ENCODE results near the gene NF2. TPM values are rescaled to one million over a fixed set of nuclear protein-coding genes. Genes with fewer than 3 reads are reported as not detected.
"Not testable (repeated sequence)": the region's sequence is repeated elsewhere in the genome, so short reads cannot be mapped to it uniquely, and the experiment has no call there.

The NF2 gene
- 10 to 100 TPM; 30.5 to 82.5 (median 36.6) TPM for total RNA-seq

GRCh38 chr22:29603358-29604075 is at the start of gene NF2:
NF2 (plus strand) TSS chr22:29603633; CDS start chr22:29603999, 366 bp downstream.
- Histone ChIP-seq H3K27me3 (no peaks in the 10 kb centered on the region), H3K36me3 (no peaks in the 10 kb centered on the region), H3K4me1 (peaks cover 0 to 26% (median 0%) of the 10 kb centered on the region in 4 donors), H3K27ac (peak within 1 kb of the TSS; percentile 89 to 96 (median 96)), H3K4me3 (peak within 1 kb of the TSS; percentile 74 to 95 (median 82)), H3K9me3 (no peaks in the 10 kb centered on the region)
- TF ChIP-seq POLR2A (IDR thresholded peaks at IDR 0.05) (peak; percentile 39 to 71), CTCF (IDR thresholded peaks at IDR 0.05) (peak in 1 of 6 experiments; percentile 4)
- peak; percentile 97 to 99 (median 99) for DNase-seq

GRCh38 chr22:29555065-29555644 is 48.3 kb upstream of the NF2 start:
- H3K36me3 ChIP-seq, result peaks cover 0 to 36% (median 0%) of the 10 kb centered on the region in 3 donors
- no peak overlapping the region for H3K4me3 ChIP-seq
- H3K4me1 ChIP-seq, result peaks cover 0 to 7% (median 5%) of the 10 kb centered on the region in 4 donors
- H3K27me3 ChIP-seq, result no peaks in the 10 kb centered on the region
- peak overlapping the region in 2 of 4 donors; percentile 39 to 79 for H3K27ac ChIP-seq
- no peaks in the 10 kb centered on the region for H3K9me3 ChIP-seq
- DNase-seq, result no peak
- TF ChIP-seq CTCF (IDR thresholded peaks at IDR 0.05), result no peak
- no peak for TF ChIP-seq POLR2A (IDR thresholded peaks at IDR 0.05)

GRCh38 chr22:29559030-29559429 is 44.4 kb upstream of the NF2 start:
- Histone ChIP-seq H3K9me3 (no peaks in the 10 kb centered on the region), H3K4me1 (peaks cover 0 to 6% (median 4%) of the 10 kb centered on the region in 4 donors), H3K4me3 (no peak overlapping the region), H3K27me3 (no peaks in the 10 kb centered on the region), H3K27ac (no peak overlapping the region), H3K36me3 (peaks cover 0 to 59% (median 0%) of the 10 kb centered on the region in 3 donors)
- TF ChIP-seq CTCF (IDR thresholded peaks at IDR 0.05) (no peak), POLR2A (IDR thresholded peaks at IDR 0.05) (no peak)
- DNase-seq, result no peak

GRCh38 chr22:29559853-29560252 is 43.6 kb upstream of the NF2 start:
- H3K27ac ChIP-seq, result no peak overlapping the region
- TF ChIP-seq CTCF (IDR thresholded peaks at IDR 0.05), result no peak
- TF ChIP-seq POLR2A (IDR thresholded peaks at IDR 0.05), result no peak
- no peaks in the 10 kb centered on the region for H3K27me3 ChIP-seq
- DNase-seq, result no peak
- H3K4me1 ChIP-seq, result no peaks in the 10 kb centered on the region
- H3K9me3 ChIP-seq, result no peaks in the 10 kb centered on the region
- H3K4me3 ChIP-seq, result no peak overlapping the region
- peaks cover 0 to 67% (median 0%) of the 10 kb centered on the region in 3 donors for H3K36me3 ChIP-seq

- no peak for DNase-seq
- Histone ChIP-seq H3K9me3 (no peaks in the 10 kb centered on the region), H3K36me3 (peaks cover 0 to 54% (median 0%) of the 10 kb centered on the region in 3 donors), H3K4me1 (no peaks in the 10 kb centered on the region), H3K27me3 (no peaks in the 10 kb centered on the region), H3K27ac (no peak overlapping the region), H3K4me3 (no peak overlapping the region)
- no peak for TF ChIP-seq POLR2A (IDR thresholded peaks at IDR 0.05)
These were observed 39.6 kb upstream of the NF2 start for GRCh38 chr22:29563652-29564460.

- not testable (repeated sequence) for H3K4me3 ChIP-seq, H3K4me1 ChIP-seq, H3K9me3 ChIP-seq, DNase-seq, H3K27me3 ChIP-seq, H3K27ac ChIP-seq
- H3K36me3 ChIP-seq, result peaks cover 0 to 48% (median 0%) of the 10 kb centered on the region in 3 donors
These were observed 36.9 kb upstream of the NF2 start for GRCh38 chr22:29566513-29566912.

All from Peyer's patch (tissue), 4 donors.